Thyroid gland (tissue), 4 donors: ENCODE results near the gene CTDSPL. TPM values are rescaled to one million over a fixed set of nuclear protein-coding genes. Genes with fewer than 3 reads are reported as not detected.

ENCODE experiments used
- DNase-seq, 2 donors: peaks; one replicate each; pipeline ENCODE4 v3.0.0-alpha.2; 2019
- H3K27ac ChIP-seq, 3 donors: fragments of 200-600 bp; sonication (generic); 1 replicate in 2 of 3; 2 replicates in 1 of 3; pipeline ENCODE4 v1.5.1; 2016 to 2019; ENCODE audit warnings: mild to moderate bottlenecking in 1 of 3, moderate library complexity in 1 of 3
- H3K27me3 ChIP-seq: fragments of 200-600 bp; sonication (generic); one replicate; pipeline ENCODE4 v1.5.1; 2019
- H3K36me3 ChIP-seq, 2 donors: fragments of 200-600 bp; sonication (generic); one replicate each; pipeline ENCODE4 v1.5.1; 2016 to 2019
- H3K4me1 ChIP-seq, 2 donors: fragments of 200-600 bp; sonication (generic); one replicate each; pipeline ENCODE4 v1.5.1; 2017 to 2019
- H3K4me3 ChIP-seq, 3 donors: fragments of 200-600 bp; sonication (generic); replicated peaks in 1 of 3; 1 replicate in 2 of 3; 2 replicates in 1 of 3; pipeline ENCODE4 v1.5.1; 2016; ENCODE audit warnings: mild to moderate bottlenecking in 1 of 3
- H3K9me3 ChIP-seq: fragments of 200-600 bp; sonication (generic); one replicate; pipeline ENCODE4 v1.5.1; 2017
- CTCF ChIP-seq, 6 experiments: fragments of 200-600 bp in 3 of 6; fragments of 450-650 bp in 3 of 6; sonication (generic) in 3 of 6; IDR thresholded peaks; one replicate each; pipeline ENCODE4 v1.5.1; 2016 to 2019; ENCODE audit warnings: antibody characterized with exemption in 6 of 6, mild to moderate bottlenecking in 2 of 6, inconsistent platforms in 1 of 6, moderate library complexity in 1 of 6
- POLR2A ChIP-seq, 2 donors: fragments of 450-650 bp; IDR thresholded peaks; one replicate each; pipeline ENCODE4 v1.6.1; 2017; ENCODE audit warnings: antibody characterized with exemption in 2 of 2, mild to moderate bottlenecking in 2 of 2, moderate library complexity in 1 of 2
- WGBS, 2 donors: methylation state at CpG; one replicate each; pipeline ENCODE4 v1.1.5; 2017; 5-methylcytosine and 5-hydroxymethylcytosine counted together
- intact Hi-C: fragments of 100-400 bp; cut with DNase I; formaldehyde crosslinking; loops from one replicate; pipeline ENCODE4 v1.15.1; 2023
- total RNA-seq, 4 donors: library from RNA; depleted of rRNA; stranded (reverse); fragments of >200 nt; gene quantifications; one replicate each; pipeline ENCODE4 v1.2.3, GENCODE V29; 2016

Gene CTDSPL
- total RNA-seq, 4 donors from 2014 or later = 23.6 to 37.9 (median 29.8) TPM

- no peak for DNase-seq
- H3K27me3 ChIP-seq = no peaks in the 10 kb centered on the region
- TF ChIP-seq POLR2A (IDR thresholded peaks at IDR 0.05) (no peak), CTCF (IDR thresholded peaks at IDR 0.05) (no peak)
- no peak overlapping the region for H3K4me3 ChIP-seq
- H3K27ac ChIP-seq = no peak overlapping the region
- WGBS, 2 donors = 86 to 89% methylated on average over 6 of the region's 6 CpGs
- intact Hi-C loops = no loop called here
- H3K4me1 ChIP-seq = peaks cover 14 to 26% of the 10 kb centered on the region in 2 donors
- no peaks in the 10 kb centered on the region for H3K36me3 ChIP-seq
- no peaks in the 10 kb centered on the region for H3K9me3 ChIP-seq
These were observed 46.2 kb downstream of the CTDSPL start for GRCh38 chr3:37907906-37908305.

GRCh38 chr3:37909067-37909911, 47.6 kb downstream of the CTDSPL start:
- intact Hi-C loops = no loop called here
- peaks cover 14 to 26% of the 10 kb centered on the region in 2 donors for H3K4me1 ChIP-seq
- no peak overlapping the region for H3K27ac ChIP-seq
- H3K9me3 ChIP-seq = no peaks in the 10 kb centered on the region
- no peaks in the 10 kb centered on the region for H3K27me3 ChIP-seq
- H3K4me3 ChIP-seq = no peak overlapping the region
- no peak for DNase-seq
- no peaks in the 10 kb centered on the region for H3K36me3 ChIP-seq
- no peak for TF ChIP-seq CTCF (IDR thresholded peaks at IDR 0.05)
- TF ChIP-seq POLR2A (IDR thresholded peaks at IDR 0.05) = no peak
- WGBS, 2 donors = 82 to 92% methylated on average over 5 of the region's 5 CpGs

- Histone ChIP-seq H3K4me3 (no peak overlapping the region), H3K27me3 (no peaks in the 10 kb centered on the region), H3K27ac (no peak overlapping the region), H3K9me3 (no peaks in the 10 kb centered on the region), H3K4me1 (peaks cover 4 to 13% of the 10 kb centered on the region in 2 donors), H3K36me3 (no peaks in the 10 kb centered on the region)
- no peak for DNase-seq
- 85 to 88% methylated on average over 4 of the region's 4 CpGs for WGBS, 2 donors
- no peak for TF ChIP-seq POLR2A (IDR thresholded peaks at IDR 0.05)
- no peak for TF ChIP-seq CTCF (IDR thresholded peaks at IDR 0.05)
- intact Hi-C loops = no loop called here
These were observed 49.2 kb downstream of the CTDSPL start for GRCh38 chr3:37910671-37911400.

GRCh38 chr3:37912052-37912733, 50.5 kb downstream of the CTDSPL start:
- intact Hi-C loops = no loop called here
- Histone ChIP-seq H3K27me3 (no peaks in the 10 kb centered on the region), H3K4me3 (no peak overlapping the region), H3K4me1 (no peaks in the 10 kb centered on the region), H3K9me3 (no peaks in the 10 kb centered on the region), H3K27ac (no peak overlapping the region), H3K36me3 (no peaks in the 10 kb centered on the region)
- 87 to 88% methylated on average over 9 of the region's 9 CpGs for WGBS, 2 donors
- TF ChIP-seq CTCF (IDR thresholded peaks at IDR 0.05) (no peak), POLR2A (IDR thresholded peaks at IDR 0.05) (no peak)
- DNase-seq = no peak
